Measurements from ENCODE around the gene TLCD5. TPM values are rescaled to one million over a fixed set of nuclear protein-coding genes. Genes with fewer than 3 reads are reported as not detected.
A peak's percentile ranks its signal among the peaks of the same experiment; 100 is the strongest.

Gene TLCD5
- total and polyA plus RNA-seq, 4 donors = 15.7 to 18.6 (median 16.5) TPM

DNA sequence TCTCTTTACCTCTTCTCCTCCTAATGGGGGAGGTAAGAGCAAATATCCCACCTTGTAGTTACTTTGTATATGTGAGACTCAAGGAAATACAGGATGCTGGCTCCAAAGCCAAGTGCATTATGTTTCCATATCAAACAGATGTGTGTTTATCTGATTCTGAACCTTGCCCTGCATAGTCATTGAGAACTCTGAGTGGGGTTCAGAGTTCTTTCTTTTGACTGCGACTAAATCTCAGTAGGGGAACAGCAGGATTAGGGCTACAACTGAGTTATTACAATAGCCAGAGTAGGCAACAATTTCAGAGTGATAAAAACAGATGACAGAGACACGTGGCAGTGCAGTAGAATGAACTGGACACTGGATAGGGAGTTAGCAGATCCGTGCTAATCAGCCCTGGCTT is 34.1 kb upstream of the TLCD5 start:
- H3K36me3 ChIP-seq (ENCODE audit: control insufficient read depth, insufficient read depth, low read length) = no peaks in the 10 kb centered on the region
- no peaks in the 10 kb centered on the region for H3K4me1 ChIP-seq (ENCODE audit: control insufficient read depth, insufficient read depth, low read length)
- peaks cover 2% of the 10 kb centered on the region for H3K27me3 ChIP-seq (ENCODE audit: control insufficient read depth, insufficient read depth, low read length)
- 36% methylated on average over 2 of the region's 3 CpGs for WGBS (ENCODE audit: insufficient coverage)
- H3K9me3 ChIP-seq (ENCODE audit: control insufficient read depth, insufficient read depth, low read length) = no peaks in the 10 kb centered on the region
- DNase-seq (ENCODE audit: low read depth in 4 of 6, low spot score in 6 of 6) = no peak
- no peak overlapping the region for H3K4me3 ChIP-seq (ENCODE audit: low read depth, low read length)
- no peak overlapping the region for H3K27ac ChIP-seq (ENCODE audit: low read depth, low read length)

DNA sequence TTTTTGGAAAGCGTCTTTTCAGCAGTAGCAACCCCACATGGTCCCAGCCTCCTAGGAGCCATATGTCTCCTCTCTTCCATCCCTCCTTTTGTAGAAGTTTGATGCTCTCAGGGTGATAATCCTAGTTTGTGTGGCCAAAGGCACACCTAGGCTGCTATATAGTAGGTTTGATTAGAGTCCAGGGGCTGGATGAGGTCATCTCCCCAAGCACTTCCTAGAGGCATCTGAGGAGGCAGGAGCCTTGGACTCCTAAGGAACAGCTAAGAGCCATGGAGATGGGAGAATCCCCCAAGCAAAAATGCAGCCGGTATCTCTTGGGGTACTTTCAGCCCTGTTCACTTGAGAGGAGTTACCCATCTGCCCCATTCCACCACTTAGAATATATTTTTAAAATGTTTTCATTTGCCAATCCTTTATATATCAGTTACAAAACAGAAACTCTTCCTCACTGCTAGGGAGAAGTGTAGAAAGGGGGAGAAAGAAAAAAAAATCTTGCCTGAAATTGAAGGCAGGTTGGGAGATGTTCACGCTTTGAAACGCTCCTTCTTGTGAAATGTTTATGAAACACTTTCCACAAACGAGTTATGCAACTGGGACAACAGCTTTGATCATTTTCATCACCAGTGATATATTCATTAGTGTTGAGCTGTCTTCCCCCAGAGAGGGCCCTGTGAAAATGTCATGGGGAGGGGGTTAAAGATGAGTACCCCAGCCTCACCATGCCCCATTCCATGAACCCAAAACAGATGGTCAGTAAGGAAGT is 31.9 kb upstream of the TLCD5 start:
- no peaks in the 10 kb centered on the region for H3K9me3 ChIP-seq (ENCODE audit: control insufficient read depth, insufficient read depth, low read length)
- H3K27me3 ChIP-seq (ENCODE audit: control insufficient read depth, insufficient read depth, low read length) = peaks cover 2% of the 10 kb centered on the region
- H3K4me3 ChIP-seq (ENCODE audit: low read depth, low read length) = no peak overlapping the region
- DNase-seq (ENCODE audit: low read depth in 4 of 6, low spot score in 6 of 6) = no peak
- H3K36me3 ChIP-seq (ENCODE audit: control insufficient read depth, insufficient read depth, low read length) = no peaks in the 10 kb centered on the region
- no peak overlapping the region for H3K27ac ChIP-seq (ENCODE audit: low read depth, low read length)
- no CpG with 5 or more reads among the region's 5 CpGs for WGBS (ENCODE audit: insufficient coverage)
- H3K4me1 ChIP-seq (ENCODE audit: control insufficient read depth, insufficient read depth, low read length) = no peaks in the 10 kb centered on the region

DNA sequence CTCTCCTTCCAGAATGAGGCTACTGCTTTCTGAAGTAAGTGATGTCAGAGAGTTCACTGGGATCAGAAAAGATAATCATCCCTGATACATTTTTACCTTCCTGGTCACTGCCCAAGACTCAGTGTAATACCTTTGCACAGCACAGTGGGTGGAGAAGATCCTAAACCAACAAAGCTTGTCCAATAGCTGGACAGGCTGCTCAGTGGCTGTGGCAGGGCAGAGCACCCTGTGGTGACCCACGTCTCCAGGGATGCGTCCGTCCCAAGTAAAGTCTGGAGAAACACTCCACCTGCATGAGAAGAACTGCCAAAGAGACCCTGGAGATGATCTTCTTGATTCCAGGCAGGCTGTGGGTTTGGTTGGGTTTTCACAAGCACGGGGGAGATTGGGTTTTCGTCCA is 31.0 kb upstream of the TLCD5 start:
- Histone ChIP-seq H3K9me3 (ENCODE audit: control insufficient read depth, insufficient read depth, low read length) (no peaks in the 10 kb centered on the region), H3K4me3 (ENCODE audit: low read depth, low read length) (no peak overlapping the region), H3K27ac (ENCODE audit: low read depth, low read length) (no peak overlapping the region), H3K27me3 (ENCODE audit: control insufficient read depth, insufficient read depth, low read length) (peaks cover 2% of the 10 kb centered on the region), H3K4me1 (ENCODE audit: control insufficient read depth, insufficient read depth, low read length) (no peaks in the 10 kb centered on the region), H3K36me3 (ENCODE audit: control insufficient read depth, insufficient read depth, low read length) (no peaks in the 10 kb centered on the region)
- WGBS (ENCODE audit: insufficient coverage) = 83% methylated on average over 5 of the region's 5 CpGs
- no peak for DNase-seq (ENCODE audit: low read depth in 4 of 6, low spot score in 6 of 6)

DNA sequence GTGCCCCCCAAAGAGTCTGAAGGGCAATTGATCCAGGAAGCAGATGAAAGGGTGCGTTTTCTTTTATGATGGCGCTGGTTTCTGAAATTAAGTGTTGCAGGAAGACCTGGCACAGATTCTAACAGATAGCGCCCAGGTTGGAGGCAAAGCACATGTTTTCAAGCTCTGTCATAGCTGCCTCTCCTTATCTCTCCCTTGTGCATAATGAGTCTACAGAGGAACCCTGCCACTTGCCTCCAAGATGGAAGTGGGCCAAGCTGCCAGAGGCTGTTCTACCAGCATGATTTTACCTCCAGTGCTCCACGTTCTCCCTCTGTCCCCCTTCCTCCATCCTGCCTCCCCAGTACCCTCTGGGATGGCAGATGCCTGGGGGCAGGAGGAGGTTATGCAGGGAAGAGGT is 30.0 kb upstream of the TLCD5 start:
- Histone ChIP-seq H3K4me3 (ENCODE audit: low read depth, low read length) (no peak overlapping the region), H3K36me3 (ENCODE audit: control insufficient read depth, insufficient read depth, low read length) (no peaks in the 10 kb centered on the region), H3K27ac (ENCODE audit: low read depth, low read length) (no peak overlapping the region), H3K4me1 (ENCODE audit: control insufficient read depth, insufficient read depth, low read length) (peaks cover 4% of the 10 kb centered on the region), H3K9me3 (ENCODE audit: control insufficient read depth, insufficient read depth, low read length) (no peaks in the 10 kb centered on the region), H3K27me3 (ENCODE audit: control insufficient read depth, insufficient read depth, low read length) (peaks cover 2% of the 10 kb centered on the region)
- 79% methylated on average over 3 of the region's 4 CpGs for WGBS (ENCODE audit: insufficient coverage)
- DNase-seq (ENCODE audit: low read depth in 4 of 6, low spot score in 6 of 6) = peak in 2 of 6 donors; percentile 20 to 45

DNA sequence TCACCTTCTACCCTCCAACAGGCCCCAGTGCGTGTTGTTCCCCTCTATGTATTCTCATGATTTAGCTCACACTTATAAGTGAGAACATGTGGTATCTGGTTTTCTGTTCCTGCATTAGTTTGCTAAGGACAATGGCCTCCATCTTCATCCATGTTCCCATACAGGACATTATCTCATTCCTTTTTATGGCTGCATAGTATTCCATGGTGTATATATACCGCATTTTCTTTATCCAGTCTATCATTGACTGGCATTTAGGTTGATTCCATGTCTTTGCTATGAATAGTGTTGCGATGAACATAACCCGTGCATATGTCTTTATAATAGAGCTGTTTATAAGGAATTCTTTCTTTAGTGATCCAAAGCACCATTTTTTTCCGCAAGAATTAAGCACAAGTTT is 28.5 kb upstream of the TLCD5 start:
- no CpG with 5 or more reads among the region's 5 CpGs for WGBS (ENCODE audit: insufficient coverage)
- H3K27ac ChIP-seq (ENCODE audit: low read depth, low read length) = no peak overlapping the region
- no peak overlapping the region for H3K4me3 ChIP-seq (ENCODE audit: low read depth, low read length)
- H3K27me3 ChIP-seq (ENCODE audit: control insufficient read depth, insufficient read depth, low read length) = peaks cover 2% of the 10 kb centered on the region
- H3K9me3 ChIP-seq (ENCODE audit: control insufficient read depth, insufficient read depth, low read length) = no peaks in the 10 kb centered on the region
- DNase-seq (ENCODE audit: low read depth in 4 of 6, low spot score in 6 of 6) = no peak
- H3K4me1 ChIP-seq (ENCODE audit: control insufficient read depth, insufficient read depth, low read length) = peaks cover 4% of the 10 kb centered on the region
- H3K36me3 ChIP-seq (ENCODE audit: control insufficient read depth, insufficient read depth, low read length) = no peaks in the 10 kb centered on the region

DNA sequence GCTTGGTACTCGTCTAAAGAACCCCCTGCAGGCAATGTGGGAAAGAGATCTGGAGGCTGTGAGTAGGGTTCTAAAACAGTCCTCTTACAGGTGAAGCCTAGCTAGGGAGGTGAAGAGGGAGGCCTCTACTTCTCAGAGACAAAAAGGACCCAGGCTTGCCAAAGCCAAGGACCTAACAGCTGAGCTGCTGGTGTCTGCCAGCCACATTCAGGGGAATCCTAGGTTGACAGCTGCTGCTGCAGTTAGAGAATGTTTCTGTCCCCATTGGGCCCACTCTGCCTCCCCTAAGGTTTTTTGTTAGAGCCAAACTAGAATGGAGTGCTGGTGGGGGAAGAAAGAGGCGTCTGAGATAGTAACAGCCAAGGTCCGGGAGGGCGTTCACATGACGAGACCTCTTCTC is 26.6 kb upstream of the TLCD5 start:
- WGBS (ENCODE audit: insufficient coverage) = 66% methylated on average over 5 of the region's 5 CpGs
- no peaks in the 10 kb centered on the region for H3K36me3 ChIP-seq (ENCODE audit: control insufficient read depth, insufficient read depth, low read length)
- H3K4me3 ChIP-seq (ENCODE audit: low read depth, low read length) = no peak overlapping the region
- DNase-seq (ENCODE audit: low read depth in 4 of 6, low spot score in 6 of 6) = no peak
- no peaks in the 10 kb centered on the region for H3K9me3 ChIP-seq (ENCODE audit: control insufficient read depth, insufficient read depth, low read length)
- H3K27me3 ChIP-seq (ENCODE audit: control insufficient read depth, insufficient read depth, low read length) = no peaks in the 10 kb centered on the region
- H3K4me1 ChIP-seq (ENCODE audit: control insufficient read depth, insufficient read depth, low read length) = peaks cover 4% of the 10 kb centered on the region
- no peak overlapping the region for H3K27ac ChIP-seq (ENCODE audit: low read depth, low read length)

DNA sequence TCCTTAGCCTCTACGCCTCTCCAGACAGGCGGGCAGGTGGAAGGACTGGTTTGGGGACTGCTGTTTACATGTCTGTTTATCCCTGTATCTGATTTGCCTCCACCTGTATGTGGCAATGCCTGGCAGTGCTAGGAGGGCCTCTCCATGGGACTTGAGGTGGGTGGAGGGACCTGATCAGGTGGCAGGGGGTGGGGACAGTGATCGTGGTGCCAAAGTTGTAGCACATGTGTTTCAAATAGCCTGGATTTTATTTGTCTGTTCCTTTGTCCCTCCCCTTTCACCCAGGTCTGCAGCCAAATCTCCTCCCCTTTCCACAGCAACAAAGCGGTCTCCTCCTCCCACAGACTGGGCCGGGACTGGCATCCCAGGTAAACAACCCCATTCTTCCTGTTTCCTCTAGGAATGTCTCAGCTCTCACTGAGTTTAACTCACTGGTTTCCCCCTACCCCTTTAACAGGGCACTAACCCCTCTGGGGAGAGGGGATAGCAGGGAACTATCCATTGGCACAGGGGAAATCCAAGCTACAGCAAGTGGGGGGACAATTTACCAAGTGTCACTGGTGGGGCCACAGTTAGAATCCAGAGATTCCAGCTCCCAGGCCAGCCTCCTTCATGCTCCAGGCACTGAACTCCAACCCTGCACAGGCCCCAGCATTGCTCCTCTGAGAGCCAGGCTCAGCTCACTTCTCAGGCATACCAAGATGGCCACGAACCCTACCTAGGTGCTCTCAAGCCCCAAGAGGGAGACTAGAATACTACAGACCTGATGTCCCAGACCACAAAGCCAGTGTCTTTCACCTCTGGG is 22.9 kb upstream of the TLCD5 start:
- H3K9me3 ChIP-seq (ENCODE audit: control insufficient read depth, insufficient read depth, low read length) = no peaks in the 10 kb centered on the region
- no peak overlapping the region for H3K27ac ChIP-seq (ENCODE audit: low read depth, low read length)
- peaks cover 2% of the 10 kb centered on the region for H3K27me3 ChIP-seq (ENCODE audit: control insufficient read depth, insufficient read depth, low read length)
- DNase-seq (ENCODE audit: low read depth in 4 of 6, low spot score in 6 of 6) = no peak
- WGBS (ENCODE audit: insufficient coverage) = 70% methylated on average over 2 of the region's 6 CpGs
- no peaks in the 10 kb centered on the region for H3K36me3 ChIP-seq (ENCODE audit: control insufficient read depth, insufficient read depth, low read length)
- peaks cover 4% of the 10 kb centered on the region for H3K4me1 ChIP-seq (ENCODE audit: control insufficient read depth, insufficient read depth, low read length)
- no peak overlapping the region for H3K4me3 ChIP-seq (ENCODE audit: low read depth, low read length)

DNA sequence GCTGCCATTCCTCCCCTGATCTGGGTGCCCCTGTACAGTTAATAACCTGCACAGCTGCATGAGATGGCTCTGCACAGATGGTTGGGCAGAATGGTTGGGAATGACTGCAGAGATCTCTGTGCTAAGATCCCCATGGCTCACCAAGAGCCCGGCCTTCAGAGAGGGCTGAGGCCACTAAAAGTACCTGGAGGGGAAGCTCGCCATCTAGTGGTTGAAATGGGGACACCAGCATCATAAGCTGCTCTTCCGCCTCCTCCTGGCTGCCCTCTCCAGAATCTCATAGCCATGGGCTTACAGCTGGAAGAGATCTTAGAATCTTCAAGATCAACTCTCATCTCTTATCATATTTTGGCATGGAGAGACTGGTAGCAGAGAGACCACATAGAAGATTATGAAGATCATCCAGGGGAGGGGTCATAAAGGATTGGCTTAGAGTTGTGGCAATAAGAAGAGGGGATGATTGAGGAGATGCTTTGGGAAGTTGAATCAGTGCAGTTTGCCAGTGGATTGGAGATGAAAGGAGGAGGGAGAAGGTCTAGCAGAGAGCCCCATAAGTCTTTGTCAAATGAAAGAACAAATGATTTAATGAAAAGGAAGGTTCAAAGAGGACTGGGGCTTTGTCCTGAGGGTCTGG is 22.0 kb upstream of the TLCD5 start:
- WGBS (ENCODE audit: insufficient coverage) = 0% methylated on average over 2 of the region's 3 CpGs
- Histone ChIP-seq H3K27ac (ENCODE audit: low read depth, low read length) (no peak overlapping the region), H3K36me3 (ENCODE audit: control insufficient read depth, insufficient read depth, low read length) (no peaks in the 10 kb centered on the region), H3K27me3 (ENCODE audit: control insufficient read depth, insufficient read depth, low read length) (peaks cover 2% of the 10 kb centered on the region), H3K4me1 (ENCODE audit: control insufficient read depth, insufficient read depth, low read length) (peaks cover 4% of the 10 kb centered on the region), H3K9me3 (ENCODE audit: control insufficient read depth, insufficient read depth, low read length) (no peaks in the 10 kb centered on the region), H3K4me3 (ENCODE audit: low read depth, low read length) (no peak overlapping the region)
- DNase-seq (ENCODE audit: low read depth in 4 of 6, low spot score in 6 of 6) = peak in 3 of 6 donors; percentile 33 to 80 (median 75)

DNA sequence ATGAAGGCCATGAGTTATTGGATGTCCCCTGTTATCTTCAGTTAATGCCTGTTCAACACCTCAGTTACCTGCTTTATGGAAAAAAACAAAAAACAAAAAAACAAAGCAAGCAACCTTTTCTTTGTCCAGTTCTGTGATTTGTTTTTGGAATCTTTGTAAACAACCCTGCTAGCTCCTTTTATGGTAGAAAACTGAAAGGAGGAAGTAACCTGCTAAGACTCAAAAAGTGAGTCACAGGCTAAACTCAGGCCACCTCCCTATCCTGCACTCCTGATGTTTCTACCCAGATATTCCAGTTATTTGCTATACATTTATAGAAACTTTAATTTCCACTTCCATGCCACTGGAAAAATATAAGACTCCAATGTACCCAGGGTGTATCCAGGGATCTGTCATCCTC is 20.6 kb upstream of the TLCD5 start:
- no peak for DNase-seq (ENCODE audit: low read depth in 4 of 6, low spot score in 6 of 6)
- no peak overlapping the region for H3K27ac ChIP-seq (ENCODE audit: low read depth, low read length)
- no peak overlapping the region for H3K4me3 ChIP-seq (ENCODE audit: low read depth, low read length)
- H3K9me3 ChIP-seq (ENCODE audit: control insufficient read depth, insufficient read depth, low read length) = no peaks in the 10 kb centered on the region
- H3K36me3 ChIP-seq (ENCODE audit: control insufficient read depth, insufficient read depth, low read length) = no peaks in the 10 kb centered on the region
- peaks cover 2% of the 10 kb centered on the region for H3K27me3 ChIP-seq (ENCODE audit: control insufficient read depth, insufficient read depth, low read length)
- peaks cover 4% of the 10 kb centered on the region for H3K4me1 ChIP-seq (ENCODE audit: control insufficient read depth, insufficient read depth, low read length)

All from spinal cord (tissue), 10 donors.